ENCODE measurements around the gene ONECUT2.
"Not testable (repeated sequence)": the region's sequence is repeated elsewhere in the genome, so short reads cannot be mapped to it uniquely, and the experiment has no call there.

Gene ONECUT2

DNA sequence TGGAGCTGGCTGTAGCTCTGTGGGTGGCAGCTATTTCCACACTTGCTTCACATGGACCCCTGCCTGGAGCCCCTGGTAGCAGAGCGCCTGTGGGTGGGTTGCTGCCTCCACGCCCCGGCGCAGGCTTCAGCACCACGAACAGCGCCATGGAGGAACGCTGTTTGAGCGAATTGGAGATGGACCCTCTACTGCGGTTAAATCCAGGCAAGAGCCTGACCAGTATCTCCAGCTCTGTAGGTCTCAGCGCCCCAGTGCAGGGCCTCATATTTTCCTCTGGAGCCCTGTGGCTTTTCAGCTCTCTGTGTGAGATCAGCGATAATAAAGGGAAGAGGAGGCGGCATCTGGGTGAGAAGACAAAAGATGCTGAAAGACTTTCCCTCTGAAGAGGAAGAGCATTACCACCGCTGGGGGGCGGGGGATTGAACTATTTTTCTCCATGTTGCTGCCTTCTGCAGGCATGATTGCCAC lies 12.0 kb downstream of the ONECUT2 start:
- DNase-seq, result no peak

GRCh38 chr18:57455576-57456129 lies 20.5 kb downstream of the ONECUT2 start:
- DNase-seq, result no peak

DNA sequence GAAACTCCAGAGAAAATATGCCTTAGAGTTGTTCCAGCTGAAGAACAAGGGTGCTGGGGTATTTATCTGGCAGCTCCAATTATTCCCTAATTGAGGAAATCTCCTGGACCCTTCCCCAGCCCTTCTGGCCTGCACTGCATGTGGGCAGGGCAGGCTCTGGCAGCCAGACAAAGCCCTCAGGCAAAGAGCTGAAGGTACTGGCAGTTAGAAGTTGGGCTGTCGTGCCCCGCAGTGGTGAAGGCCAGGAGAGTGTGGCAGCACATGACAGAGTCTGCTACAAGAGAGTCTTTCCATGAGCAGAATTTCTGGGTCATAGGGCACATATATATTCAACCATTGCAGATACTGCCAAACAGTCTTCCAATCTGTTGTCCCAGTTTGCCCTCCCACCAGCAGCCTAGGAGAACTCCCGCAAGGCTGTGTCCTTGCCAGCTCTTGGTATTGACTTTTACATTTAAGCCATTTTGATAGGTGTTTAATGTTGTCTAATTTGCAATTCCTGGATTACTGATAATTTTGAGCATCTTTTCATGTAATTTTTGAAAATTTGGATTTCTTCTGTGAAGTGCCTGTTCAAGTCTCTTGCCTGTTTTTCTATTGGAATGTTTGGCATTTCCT lies 26.6 kb downstream of the ONECUT2 start:
- no peak for DNase-seq

GRCh38 chr18:57466307-57466706 lies 31.1 kb downstream of the ONECUT2 start:
- no peak for DNase-seq

GRCh38 chr18:57466745-57467409 lies 31.7 kb downstream of the ONECUT2 start:
- no peak for DNase-seq

DNA sequence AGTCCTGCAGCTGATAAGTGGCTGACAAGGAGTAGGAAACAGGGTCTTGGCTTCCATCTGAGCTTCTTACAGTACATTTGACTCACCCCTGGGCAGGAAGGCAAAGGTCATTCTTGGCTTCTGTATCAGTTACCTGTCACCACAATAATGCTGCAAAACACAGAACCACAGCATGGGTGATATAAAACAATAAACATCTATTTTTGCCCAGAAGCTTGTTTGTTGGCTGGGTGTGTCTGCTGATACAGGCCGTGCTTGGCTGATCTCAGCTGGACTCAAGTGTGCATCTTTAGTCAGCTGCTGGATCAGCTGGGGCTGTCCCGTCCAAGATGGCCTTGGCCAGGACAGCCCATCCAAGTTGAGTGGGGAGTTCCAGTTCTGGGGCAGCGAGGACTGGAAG lies 34.7 kb downstream of the ONECUT2 start:
- no peak for DNase-seq

- no peak for DNase-seq
These were observed 40.2 kb downstream of the ONECUT2 start for GRCh38 chr18:57475408-57475807.

DNA sequence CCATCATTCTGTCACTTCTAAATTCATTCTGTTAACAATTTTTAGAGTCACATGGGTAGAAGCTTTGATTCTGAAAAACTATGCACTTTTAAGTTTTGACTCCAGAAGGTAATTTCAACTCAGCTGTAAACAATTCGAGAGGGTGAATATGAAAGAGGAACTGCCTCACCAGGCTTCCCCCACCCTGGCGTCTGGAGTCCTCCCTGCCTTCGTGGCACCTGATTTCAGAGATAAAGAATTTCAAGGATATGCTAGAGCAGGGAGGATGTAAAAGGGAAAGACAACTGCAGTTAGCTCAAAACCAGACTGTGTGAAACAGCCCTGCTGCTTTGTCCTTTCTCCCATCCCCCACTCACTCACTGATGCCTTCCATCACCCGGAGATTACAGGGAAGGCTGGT lies 40.7 kb downstream of the ONECUT2 start:
- no peak for DNase-seq

DNA sequence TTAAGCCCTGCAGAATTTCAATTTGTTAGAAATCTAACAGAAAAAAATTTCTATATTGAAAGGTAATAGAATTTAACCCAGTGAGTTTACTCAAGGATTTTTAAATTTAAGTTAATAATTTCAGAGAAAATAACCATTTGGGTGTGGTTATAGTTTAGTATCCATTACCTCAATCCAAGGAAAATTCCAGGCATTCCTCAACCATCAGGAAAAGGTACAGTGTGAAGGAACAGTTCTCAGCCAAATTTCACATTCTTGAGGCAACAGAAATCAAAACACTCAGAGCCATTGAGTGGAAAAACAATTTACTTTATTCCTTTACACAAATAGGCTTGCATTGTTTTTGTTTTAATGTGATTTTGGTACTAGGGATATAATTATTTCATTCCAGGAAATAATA lies 45.6 kb downstream of the ONECUT2 start:
- no peak for DNase-seq

GRCh38 chr18:57497372-57498294 lies 62.5 kb downstream of the ONECUT2 start:
- DNase-seq, result no peak

GRCh38 chr18:57498682-57499256 lies 63.6 kb downstream of the ONECUT2 start:
- DNase-seq, result no peak

DNA sequence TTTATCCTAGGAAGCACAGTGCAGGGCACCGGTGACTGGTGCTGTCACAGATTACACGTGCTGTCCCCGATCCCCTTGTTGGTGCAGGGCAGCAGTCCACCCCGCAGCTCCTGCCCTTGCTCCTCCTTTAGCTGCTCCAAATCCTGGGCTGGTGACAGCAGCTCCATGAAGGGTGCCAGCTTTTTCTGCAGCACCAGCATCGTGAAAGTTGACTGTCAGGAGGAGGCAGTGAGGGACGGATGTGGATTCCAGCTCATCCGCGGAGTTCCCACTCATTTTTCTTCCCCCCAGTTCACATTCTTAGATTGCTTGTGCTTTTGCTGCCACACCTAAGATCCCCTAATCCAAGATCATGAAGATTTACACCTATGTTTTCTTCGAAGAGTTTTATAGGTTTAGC lies 67.5 kb downstream of the ONECUT2 start:
- DNase-seq, result no peak

GRCh38 chr18:57505231-57505630 lies 70.1 kb downstream of the ONECUT2 start:
- no peak for DNase-seq

- DNase-seq, result no peak
These were observed 80.9 kb downstream of the ONECUT2 start for GRCh38 chr18:57516056-57516455.

DNA sequence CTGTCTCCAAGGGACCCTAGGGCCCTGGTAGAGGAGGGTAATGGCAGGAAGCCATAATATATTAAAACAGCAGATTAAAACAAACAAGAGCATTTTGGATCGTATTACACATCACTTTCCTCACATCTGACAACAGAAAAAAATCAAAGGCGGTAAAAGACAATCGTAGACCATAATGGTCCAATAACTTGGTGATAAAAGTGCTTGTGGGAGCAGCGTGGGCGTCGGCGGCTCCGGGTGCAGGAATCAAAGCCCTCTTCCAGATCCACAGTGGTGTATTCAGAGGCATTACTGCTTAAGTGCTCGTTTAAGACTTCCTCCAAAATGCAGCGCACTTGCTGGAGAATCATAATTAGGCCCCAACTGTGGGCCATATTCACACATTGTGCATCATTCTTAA lies 83.4 kb downstream of the ONECUT2 start:
- no peak for DNase-seq

GRCh38 chr18:57519668-57520424 lies 84.7 kb downstream of the ONECUT2 start:
- no peak for DNase-seq

DNA sequence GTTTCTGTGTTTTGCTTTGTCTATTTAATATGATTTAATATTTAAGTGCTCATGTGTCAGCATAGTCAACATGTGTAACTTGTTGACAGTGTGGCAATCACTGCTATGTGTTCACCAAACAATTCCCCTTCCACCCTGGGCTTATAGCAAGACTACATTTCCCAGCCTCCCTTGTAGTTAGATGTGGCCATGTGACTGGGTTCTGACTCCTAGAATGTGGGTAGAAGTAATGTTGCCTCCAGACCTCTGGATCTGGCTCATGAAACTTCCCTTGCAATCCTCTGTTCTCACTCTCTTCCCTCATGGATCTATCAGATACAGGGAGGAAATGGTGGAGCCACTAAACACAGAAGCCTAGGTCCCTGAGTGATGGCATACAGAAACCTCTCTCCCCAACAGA lies 87.2 kb downstream of the ONECUT2 start:
- DNase-seq, result not testable (repeated sequence)

GRCh38 chr18:57523171-57523956 lies 88.2 kb downstream of the ONECUT2 start:
- no peak for DNase-seq

DNA sequence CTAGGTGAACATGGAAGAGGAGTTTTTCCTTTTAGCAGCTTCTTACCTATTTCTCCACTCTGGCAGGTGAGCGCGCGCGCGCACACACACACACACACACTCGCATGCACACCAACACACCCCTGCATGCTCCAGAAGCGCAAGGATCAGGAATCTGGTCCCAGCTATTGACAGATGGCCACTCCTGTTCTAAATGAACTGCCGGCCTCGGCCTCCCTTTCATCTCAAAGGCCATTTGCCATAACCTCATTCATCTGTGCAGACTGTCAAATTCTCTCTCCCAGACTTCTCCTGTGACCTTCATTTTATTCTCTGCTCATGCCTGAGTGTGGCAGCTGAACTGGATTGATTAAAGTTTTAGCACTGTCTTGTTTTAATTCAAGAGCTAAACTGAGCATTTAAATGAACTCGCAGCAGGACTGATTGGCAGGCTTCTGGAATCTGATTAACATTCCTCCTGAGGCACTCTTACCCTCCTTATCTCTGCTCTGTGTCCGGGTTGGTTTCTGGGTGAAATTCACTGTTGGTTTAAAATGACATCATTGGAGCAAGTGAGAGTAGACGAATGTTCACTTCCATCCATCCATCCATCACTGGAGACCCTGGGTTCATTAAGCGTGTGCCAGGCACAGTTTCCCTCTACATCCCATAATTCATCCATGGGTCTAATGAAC lies 92.5 kb downstream of the ONECUT2 start:
- no peak for DNase-seq

- no peak for DNase-seq
These were observed 94.0 kb downstream of the ONECUT2 start for GRCh38 chr18:57529151-57529550.

Measured in stimulated activated CD4-positive, alpha-beta T cell treated with anti-CD3 and anti-CD28 coated beads, Interleukin-2, amount 100 ng/mL, for 48 hours (primary cell).